HG03103 (cell line): ENCODE measurements around the gene SPOP.
"Not testable (repeated sequence)": the region's sequence is repeated elsewhere in the genome, so short reads cannot be mapped to it uniquely, and the experiment has no call there.

Experiments used
- ATAC-seq: cut with Tn5 transposase; IDR thresholded peaks from one replicate; pipeline ENCODE4 v1.9.1; 2021; ENCODE audit warnings: low read depth; ENCODE audit not compliant: unreplicated experiment

SPOP gene

DNA sequence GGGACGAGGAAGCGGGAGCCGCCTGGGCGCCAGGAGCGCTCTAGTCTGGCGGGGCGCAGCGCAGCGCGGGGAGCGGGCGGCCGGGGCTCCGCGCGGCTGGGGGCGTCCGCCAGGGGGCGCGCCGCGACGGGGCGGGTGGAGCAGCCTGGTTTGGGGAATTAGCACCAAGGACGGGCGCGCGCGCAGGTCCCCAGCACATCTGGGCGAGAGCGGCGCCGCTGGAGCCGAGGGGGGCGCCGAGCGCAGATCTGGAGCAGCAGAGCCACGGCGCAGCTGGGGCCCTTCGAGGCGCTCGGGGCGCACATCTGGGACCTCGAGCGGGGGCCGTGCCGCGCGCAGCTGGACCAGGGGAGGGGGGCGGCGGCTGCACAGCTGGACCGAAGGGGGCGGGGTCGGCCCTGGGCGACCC lies 102.2 kb downstream of the SPOP start, which contains the start of gene NXPH3:
Gene NXPH3, plus strand, starts transcription at position 193 of the 409 bp plus-strand sequence. CDS start 349 bp downstream, outside the sequence.
- no peak for ATAC-seq

DNA sequence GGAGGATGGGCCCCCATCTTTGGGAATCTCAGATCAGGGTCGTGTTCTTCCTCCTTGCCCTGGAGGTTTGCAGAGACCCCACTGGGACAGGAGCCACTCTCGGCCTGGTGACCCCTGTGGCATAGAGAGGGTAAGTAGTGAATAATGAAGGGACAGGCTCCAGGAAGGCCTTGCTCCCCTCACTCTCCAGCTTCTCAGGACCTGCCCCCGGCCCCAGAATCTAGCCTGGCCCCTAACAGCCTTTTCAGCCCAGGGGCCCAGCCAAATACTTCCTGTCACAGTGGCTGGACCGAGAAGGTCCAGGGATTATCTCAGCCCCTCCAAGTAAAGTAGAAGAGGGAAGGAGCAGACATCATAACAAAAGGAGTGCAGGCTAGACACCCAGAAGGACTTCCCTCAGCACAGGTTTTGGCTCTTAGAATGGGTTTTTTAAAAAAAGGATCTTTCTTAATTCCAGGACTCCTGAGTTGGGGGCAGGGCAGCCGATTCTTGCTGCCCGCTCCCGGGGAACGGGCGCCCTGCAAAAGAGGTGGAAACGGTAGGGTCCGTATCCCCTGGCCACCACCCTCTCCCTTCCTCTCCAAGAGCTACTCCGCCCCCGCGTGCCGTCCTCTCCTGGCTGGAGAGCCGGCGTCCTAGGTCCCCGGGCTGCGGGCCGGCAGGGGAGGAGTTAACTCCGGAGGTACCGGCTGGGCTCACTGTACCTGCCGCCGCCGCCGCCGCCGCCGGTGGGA lies 102.8 kb downstream of the SPOP start:
- no peak for ATAC-seq

DNA sequence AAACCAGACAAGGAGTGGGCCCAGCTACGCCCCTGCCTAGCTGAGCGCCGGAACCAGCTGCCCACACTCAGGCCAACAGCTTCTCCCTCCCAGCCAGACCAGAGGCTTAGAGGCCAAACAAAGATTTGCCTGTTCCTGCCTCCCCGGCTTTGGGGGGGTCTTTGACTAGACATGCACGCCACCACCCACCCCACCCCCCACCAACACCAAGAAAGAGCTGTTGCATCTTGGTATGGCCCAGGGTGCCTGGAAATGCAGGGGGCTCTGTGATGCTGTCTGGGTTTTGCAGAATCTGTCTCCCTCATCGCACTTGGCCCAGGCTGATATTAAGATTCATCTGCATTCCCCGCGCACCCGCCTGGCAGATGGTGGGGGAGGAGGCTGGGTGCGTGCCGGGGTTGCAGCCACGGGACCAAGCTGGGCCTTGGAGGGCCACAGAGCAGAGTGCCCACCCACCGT lies 103.5 kb downstream of the SPOP start:
- ATAC-seq: no peak

DNA sequence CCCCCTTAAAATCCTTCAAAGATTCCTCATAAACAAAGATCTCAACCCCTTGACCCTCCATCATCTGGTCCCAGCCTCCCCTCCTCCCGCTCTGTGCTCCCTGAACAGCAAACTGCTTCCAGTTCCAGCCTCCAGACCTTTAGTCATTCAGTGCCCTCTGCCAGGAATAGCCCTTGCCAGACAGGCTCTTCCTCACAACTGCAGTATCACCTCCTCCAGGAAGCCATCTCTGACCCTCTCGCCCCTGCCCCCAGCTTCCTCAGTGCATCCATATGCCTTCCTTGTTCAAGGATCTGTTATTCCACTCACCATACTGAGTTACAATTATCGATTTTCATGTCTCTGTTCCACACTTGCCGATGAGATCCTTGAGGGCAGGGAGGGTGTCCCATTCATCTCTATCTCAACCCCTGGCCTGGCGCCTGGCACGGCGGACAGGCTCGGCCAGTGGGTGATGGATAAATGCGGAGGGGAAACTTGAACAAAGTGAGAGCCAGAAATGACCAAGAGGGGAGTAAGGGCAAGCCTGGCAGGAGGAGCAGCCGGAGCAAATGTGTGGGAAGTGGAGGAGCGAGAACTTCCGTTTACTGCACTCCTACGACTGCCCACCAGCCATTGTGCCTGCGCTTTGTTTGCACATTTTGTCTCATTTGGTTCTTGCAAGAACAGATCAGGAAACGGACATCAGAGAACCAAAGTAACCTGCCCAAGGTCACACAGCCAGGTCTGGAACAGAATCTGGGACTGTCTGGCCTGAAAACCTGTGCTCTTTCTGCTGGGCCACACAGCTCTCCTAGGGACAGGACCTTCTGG lies 104.2 kb downstream of the SPOP start:
- ATAC-seq: no peak

DNA sequence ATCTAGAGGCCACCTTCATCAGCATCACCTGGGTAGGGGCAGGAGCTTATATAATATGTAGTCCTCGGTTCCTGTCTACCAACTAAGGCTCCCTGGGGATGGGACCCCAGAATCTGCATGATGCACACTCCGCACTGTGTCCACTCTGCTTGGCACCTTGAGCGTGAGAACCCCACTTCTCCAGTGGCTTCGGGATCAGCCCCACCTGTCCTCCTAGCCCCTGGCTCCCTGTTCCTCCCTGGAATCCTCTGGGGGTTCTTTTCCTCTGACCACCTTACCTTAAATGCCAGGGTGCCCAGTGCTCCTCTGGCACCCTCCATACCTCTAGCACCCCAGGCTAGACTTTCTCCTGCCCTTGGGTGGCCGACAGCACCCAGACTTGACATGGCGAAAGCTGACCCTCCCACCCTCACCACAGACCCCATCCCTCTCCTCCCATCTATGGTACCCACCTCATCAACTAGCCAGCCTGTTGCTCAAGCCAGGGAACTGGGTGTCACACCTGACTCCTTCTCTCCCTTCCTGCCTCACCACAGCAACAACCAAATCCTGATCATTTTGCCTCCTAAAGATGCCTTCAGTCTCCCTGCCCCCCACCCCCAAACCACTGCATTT lies 105.0 kb downstream of the SPOP start:
- ATAC-seq: no peak

DNA sequence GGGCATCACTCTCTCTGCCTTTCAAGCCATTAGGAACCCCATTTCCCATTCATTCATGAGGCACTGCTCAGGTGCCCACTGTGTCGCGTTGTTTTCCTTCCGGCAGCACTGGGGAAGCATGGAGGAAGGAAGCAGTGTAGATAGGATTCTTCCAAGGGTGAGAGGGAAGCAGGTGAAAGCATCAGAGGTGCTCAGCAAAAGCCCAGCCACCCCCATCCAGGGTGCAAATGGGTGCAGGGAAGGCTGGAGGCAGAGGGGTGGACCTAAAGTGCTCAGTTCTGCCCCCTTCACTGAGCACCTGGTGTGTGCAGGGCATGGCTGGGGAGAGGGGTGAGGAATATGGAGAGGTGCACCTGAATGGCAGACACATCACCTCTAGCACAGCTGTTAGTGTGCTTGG lies 105.7 kb downstream of the SPOP start:
- no peak for ATAC-seq

DNA sequence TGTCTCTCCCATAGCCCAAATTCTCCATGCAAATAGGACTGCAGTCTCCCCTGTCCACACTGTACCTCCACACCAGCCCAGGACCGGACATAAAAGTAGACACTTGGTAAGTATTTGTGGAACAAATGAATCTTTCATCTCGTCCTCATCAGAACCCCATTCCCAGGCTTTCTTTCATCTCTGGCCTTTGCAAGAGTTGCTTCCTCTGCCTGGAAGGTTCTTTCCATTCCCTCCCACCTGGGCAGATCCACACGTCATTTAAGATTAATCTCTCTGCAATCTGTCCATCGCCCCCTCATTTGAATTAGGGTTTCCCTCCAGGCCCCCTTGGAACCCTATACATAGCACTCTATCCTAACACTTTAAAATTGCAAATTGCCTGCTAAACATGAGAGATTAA lies 106.1 kb downstream of the SPOP start:
- no peak for ATAC-seq

DNA sequence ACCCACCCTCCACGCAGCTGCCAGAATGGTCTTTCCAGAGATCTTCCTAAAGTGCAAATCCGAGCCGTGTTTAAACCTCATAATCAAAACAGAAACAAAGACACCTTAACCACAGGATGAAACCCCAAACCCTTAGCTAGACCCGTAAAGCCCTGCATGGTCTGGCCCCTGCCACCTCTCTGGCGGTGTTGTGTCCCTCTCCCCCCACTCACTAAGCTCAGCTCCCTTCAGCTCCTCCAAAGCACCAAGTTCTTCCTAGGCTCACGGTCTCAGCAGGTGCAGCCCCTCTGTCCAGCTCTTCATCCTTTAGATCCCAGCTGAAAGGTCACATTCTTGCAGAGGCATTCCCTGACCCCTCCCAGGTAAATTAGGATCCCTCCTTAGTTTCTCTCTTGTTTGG lies 106.6 kb downstream of the SPOP start:
- no peak for ATAC-seq

DNA sequence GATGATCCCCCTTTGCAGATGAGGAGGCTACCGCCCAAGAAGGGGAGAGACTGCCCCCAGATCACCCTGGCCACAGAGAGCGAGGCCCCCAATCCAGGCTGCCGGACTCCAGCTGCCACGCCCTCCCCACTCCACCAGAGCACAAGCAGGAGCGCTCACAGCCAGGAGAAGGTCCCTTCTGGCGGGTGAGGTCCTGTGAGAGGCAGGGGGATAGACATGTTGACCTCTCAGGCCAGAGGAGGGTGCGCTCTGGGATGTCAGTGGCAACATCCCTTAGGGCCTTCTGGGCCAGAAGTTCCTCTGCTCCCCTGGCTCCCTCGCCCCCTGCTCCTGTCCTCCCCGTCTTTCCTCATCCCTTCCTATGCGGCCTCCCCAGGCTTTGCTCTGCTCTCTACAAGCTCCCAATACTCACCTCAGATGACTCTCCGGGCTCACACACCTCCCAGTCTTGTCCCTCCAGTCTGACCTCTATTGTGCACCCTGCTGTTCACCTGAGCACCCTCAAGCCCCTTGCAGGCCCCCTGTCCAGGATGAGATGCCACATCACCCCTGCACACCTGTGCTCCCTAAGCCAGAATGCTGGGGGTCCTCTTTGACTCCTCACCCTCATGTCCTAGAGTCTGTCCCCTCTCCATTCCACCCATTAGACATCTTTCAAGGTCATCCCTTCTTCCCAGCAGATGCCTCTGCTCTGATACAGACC lies 107.2 kb downstream of the SPOP start:
- ATAC-seq: no peak

DNA sequence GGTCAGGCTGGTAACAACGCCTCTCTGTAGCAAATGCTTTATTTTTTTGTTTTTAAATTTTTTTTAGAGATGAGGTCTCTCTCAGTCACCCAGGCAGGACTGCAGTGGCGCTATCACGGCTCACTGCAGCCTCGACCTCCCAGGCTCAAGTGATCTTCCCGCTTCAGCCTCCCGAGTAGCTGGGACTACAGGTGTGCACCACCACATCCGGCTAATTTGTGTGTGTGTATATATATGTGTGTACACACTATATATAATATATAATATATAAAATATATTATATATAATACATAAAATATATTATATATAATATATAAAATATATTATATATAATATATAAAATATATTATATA lies 109.2 kb downstream of the SPOP start:
- not testable (repeated sequence) for ATAC-seq

DNA sequence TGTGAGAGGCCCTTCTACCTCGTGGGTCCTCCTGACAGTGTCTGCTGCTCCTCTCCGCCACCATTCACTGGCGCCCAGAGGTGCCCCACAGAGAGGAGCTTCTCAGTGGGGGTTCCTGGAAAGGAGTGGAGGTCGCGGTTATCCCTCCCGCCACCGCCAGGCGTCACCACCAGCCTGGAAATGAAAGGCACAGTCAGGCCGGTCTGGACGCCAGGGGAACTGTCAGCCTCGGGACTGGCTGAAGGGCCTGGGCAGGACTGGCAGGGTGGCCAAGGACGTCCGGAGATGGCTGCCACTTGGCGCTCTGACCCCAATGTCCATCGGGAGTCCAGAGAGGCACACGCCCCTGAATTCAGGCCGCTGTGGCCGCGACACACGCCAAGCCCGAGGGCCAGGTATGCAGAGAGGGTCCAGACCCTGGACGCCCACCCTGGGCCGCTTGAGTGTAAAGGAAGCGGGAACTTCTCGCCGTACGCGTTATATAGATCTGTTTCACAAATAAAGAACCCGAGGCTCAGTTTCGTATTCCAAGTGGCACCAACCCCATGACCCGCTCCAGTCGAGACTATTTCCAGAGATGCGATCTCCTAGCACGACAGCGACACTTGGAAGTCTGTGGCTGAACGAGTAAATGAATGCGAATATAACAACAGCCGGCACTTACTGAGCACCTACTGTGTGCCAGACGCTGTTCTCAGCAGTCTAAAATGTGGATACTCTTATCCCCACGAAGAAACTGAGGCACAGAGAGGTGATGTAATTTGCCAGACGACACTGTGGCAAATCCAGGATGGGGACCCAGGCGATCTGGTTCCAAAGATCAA lies 109.8 kb downstream of the SPOP start:
- ATAC-seq: peak; percentile 38

DNA sequence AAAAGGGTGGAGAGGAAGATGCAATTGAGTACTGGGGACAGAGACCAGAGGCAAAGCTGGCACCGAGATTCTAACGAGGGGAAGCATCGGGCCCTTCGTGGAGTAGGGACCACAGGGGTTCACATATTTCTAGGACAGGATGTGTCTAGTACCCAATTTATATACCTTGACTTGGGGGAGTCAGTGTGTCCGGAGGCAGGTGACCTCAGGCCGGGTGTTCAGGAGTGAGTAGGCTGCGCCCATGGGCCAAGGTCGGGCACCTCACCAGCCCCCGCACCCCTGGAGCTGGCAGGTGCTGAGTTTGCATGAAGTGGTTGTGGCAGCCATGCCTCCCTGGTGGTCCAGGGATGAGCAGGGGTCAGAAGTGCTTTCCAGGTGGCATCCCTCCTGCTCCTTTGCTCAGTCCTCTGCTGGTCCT lies 110.8 kb downstream of the SPOP start:
- no peak for ATAC-seq

DNA sequence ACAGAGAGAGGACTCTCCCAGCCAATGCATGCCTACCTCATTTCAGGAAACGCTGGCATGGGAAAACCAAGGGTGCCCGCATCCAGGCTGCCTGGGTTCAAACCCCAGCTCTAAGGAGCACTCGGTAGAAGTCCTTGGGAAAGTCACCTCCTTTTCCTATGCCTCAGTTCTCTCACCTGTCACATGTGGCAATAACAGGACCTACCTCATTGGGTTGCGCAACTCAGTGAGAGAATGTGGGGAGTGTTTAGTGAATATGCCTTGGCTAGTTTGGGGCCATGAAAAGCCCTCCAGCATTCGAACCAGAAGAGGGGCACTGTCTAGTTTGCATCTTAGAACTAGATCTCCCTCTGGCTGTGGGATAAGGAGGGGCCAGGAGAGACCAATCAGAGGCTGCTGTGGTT lies 111.2 kb downstream of the SPOP start:
- ATAC-seq: no peak

DNA sequence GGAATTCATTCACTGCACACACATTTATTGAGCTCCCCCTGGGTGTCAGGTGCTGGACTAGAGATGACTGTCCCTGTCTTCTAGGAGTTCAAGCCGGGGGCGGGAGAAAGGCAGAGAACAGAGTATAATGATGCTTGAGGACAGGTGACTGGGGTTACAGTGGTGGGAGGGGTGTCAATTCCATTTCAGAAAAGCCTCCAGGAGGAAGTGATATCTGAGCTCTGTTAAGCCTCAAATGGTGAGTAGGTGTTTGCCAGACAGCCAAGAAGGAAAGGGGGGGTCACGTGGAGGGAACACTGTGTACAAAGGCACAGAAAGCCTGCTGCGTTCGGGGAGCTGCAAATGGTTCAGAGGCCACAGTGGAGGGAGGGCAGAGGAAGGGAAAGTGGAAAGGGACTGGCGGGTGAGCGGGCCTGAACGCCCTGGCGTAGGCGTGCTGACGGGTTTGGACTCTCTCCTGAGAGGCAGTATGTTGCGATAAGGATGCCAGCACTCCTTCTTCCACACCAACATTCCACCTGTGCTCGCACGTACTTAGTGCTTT lies 111.9 kb downstream of the SPOP start:
- ATAC-seq: no peak

DNA sequence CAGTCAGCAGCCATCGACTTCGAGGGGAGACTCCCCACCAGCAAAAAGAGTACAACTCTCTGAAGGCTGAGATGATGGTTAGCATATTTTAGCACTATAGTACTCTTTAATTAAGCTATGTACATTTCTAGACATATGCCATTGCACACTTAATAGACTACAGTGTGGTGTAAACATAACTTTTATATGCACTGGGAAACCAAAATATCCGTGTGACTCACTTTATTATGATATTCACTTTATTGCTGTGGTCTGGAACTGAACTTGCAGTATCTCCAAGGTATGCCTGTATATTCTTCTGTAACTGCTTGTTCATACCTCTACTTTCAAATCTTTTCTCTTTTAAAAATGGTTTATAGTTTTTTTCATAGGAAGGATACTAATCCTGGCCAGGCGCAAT lies 113.3 kb downstream of the SPOP start:
- no peak for ATAC-seq

DNA sequence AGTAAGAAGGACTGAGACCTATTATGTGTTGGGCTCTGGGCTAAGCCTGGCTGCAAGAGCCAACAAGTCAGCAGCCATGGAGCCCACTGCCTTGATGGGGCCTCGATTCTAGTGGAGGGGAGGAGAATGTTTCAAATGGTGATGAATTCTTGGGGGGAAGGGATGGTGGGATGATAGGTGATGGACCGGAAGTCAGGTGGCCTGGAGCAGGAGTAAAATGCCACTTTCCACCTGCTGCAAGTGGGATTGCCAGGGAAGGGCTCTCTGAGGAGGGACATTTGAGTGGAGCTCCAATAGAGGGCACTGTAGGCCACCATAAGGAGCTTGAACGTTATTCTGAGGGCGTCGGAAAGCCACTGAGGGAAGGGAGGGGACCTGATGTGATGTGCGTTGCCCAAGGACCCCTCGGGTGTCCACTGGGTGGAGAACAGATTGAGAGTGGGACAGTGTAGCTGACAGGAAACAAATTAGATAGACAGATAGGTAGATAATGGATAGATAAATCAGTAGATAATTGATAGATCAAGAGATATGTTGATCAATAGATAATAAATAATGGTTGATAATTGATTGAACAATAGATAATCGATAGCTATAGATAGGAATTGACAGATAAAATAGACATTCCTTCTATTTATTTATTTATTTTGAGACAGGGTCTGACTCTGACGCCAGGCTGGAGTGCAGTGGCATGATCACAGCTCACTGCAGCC lies 120.4 kb downstream of the SPOP start:
- ATAC-seq: no peak

DNA sequence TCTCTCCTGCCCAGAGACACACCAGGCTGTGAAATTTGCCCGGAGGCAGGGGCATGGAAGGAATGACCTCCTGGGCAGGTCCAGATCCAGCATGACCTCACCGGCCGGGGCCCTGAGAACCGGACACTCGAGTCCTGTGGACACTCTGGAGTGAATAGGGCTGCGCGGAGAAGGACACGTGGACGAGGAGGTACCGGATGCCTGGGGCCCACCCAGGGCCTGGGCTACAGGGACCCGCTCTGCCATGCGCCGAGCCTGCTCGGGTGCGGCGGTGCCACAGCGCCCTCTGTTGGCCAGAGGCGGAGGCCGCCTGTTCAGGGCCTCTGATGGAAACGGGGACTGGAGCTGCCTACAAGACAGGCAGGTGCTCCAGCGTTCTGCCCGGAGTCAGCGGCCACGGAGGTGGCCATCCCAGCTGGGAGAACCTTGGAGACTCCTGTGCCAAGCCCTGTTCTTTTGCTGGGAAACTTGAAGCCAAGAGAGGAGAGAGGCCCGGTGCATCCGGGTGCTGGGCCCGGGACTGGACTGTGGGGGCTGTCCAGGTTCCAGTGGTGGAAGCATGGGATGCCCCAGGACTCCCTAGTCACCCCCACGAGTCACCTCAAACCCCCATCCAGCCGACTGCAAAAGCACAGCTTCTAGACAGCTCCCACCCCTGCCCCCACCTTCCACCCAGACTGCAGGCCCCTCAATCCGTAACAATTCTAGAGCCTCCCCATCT lies 121.5 kb downstream of the SPOP start:
- ATAC-seq: no peak

DNA sequence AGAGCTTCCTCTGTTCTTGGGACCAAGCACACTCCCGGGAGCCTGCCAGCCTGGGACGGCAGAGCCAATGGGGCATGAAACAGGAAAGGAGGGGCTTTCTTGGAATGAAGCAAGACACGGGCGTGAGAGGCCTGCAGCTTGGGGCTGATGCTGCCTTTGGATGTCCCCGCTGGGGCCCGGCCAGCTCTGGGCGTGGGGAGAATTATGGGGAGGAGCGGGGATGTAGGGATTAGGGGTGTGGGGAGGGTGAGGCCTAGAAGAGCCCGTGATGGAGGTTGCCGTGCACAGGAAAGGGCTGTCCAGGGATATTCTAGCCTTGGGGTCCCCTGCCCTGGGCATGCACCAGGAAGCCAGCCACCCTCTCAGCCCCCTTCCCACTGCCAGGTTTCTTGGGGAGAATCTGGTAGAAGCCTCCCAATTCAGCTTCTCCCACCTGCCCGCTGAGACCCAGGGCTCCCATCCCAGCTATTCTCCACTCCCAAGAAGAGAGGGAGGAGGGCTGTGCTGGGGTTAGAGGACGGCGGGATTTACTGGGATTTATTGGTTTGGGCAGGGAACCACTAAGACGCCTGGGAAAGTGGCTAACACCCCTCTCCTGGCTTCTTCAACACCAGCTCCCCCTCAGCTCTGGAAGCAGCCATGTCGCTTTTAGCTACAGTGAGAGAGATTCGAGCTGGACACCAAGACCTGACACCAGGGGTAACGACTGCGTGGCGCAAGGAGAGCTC lies 122.2 kb downstream of the SPOP start:
- no peak for ATAC-seq
